Heart right ventricle (tissue), 16 donors: Measurements from ENCODE around the gene CBLB. TPM values are rescaled to one million over a fixed set of nuclear protein-coding genes. Genes with fewer than 3 reads are reported as not detected.
A peak's percentile ranks its signal among the peaks of the same experiment; 100 is the strongest.

Experiments
- ATAC-seq, 8 donors: fragments of 200-7000 bp; cut with Tn5 transposase; one replicate each; pipeline ENCODE4 v1.9.1; 2020; ENCODE audit warnings: mild to moderate bottlenecking in 8 of 8, moderate library complexity in 8 of 8, moderate number of reproducible peaks in 1 of 8
- DNase-seq, 2 donors: peaks; one replicate each; pipeline ENCODE4 v3.0.0-alpha.2; 2020
- H3K27ac ChIP-seq, 10 donors: fragments of 200-600 bp; sonication (generic) in 2 of 10; one replicate each; pipeline versions ENCODE4 v1.5.0 to v1.8.0; 2020 to 2022; ENCODE audit warnings: mild to moderate bottlenecking in 3 of 10
- H3K27me3 ChIP-seq, 7 donors: fragments of 200-600 bp; one replicate each; pipeline ENCODE4 v1.8.0; 2021 to 2022; ENCODE audit warnings: mild to moderate bottlenecking in 2 of 7
- H3K36me3 ChIP-seq, 9 donors: fragments of 200-600 bp; sonication (generic) in 1 of 9; one replicate each; pipeline versions ENCODE4 v1.5.0 to v1.8.0; 2020 to 2022; ENCODE audit warnings: mild to moderate bottlenecking in 2 of 9
- H3K4me1 ChIP-seq, 9 donors: fragments of 200-600 bp; sonication (generic) in 1 of 9; one replicate each; pipeline versions ENCODE4 v1.5.0 to v1.8.0; 2020 to 2022; ENCODE audit warnings: mild to moderate bottlenecking in 4 of 9
- H3K4me3 ChIP-seq, 10 donors: fragments of 200-600 bp; sonication (generic) in 2 of 10; one replicate each; pipeline versions ENCODE4 v1.5.0 to v1.8.0; 2020 to 2022; ENCODE audit warnings: mild to moderate bottlenecking in 7 of 10, moderate library complexity in 2 of 10
- H3K9me3 ChIP-seq, 11 donors: fragments of 200-600 bp in 10 of 11; sonication (generic) in 2 of 11; one replicate each; pipeline versions ENCODE4 v1.5.0 to v1.8.0; 2013 to 2022; ENCODE audit warnings: mild to moderate bottlenecking in 2 of 11, control low read depth in 1 of 11, moderate library complexity in 1 of 11
- WGBS, 2 donors: extraction: QIAGEN DNeasy Blood & Tissue Kit; methylation state at CpG; one replicate each; pipeline ENCODE4 v1.1.7; 2013; ENCODE audit warnings: inconsistent platforms in 1 of 2; 5-methylcytosine and 5-hydroxymethylcytosine counted together
- intact Hi-C, 10 donors: fragments of 100-400 bp; cut with DNase I; formaldehyde crosslinking; loops; one replicate each; pipeline versions ENCODE4 v1.11.1 to v1.14.2; 2022
- polyA plus RNA-seq, 2 donors: library from polyadenylated mRNA; stranded (reverse); fragments of 200-250 nt; gene quantifications; one replicate each; pipeline ENCODE4 v1.2.3, GENCODE V29; 2013
- total RNA-seq, 10 donors: library from RNA; stranded (reverse); fragmentation: NEBNext Ultra II Directional in 3 of 10; extraction: Animal tissue kit (Norgen Biotek cat#: 25700) in 3 of 10; gene quantifications; one replicate each; pipeline versions ENCODE4 v1.2.1 to v1.2.4, GENCODE V29; 2021 to 2023
- TF ChIP-seq, protein P1 (sequence below), 9 donors: fragments of 200-600 bp; sonication (generic) in 2 of 9; IDR thresholded peaks; one replicate each; pipeline versions ENCODE4 v1.5.0 to v1.8.0; 2021 to 2022; ENCODE audit warnings: antibody characterized with exemption in 9 of 9, mild to moderate bottlenecking in 5 of 9, moderate library complexity in 1 of 9
- donor health status: Arrhythmogenic right ventricular cardiomyopathy.
- donor health status: ischemic (EF 13 %, LVEDD 7.1; RV severe dilation, severe dysfunction).
- donor health status: healthy with polysubstance abuse.
- donor health status: DM: no; HTN: yes; CAD: no.
- donor health status: DM: no; HTN: no; CAD: no.
- donor health status: ischemic (EF 25% LVEDD 6.9; RV normal size, moderate dysfunction).
- donor health status: ischemic (EF 25% LVEDD 5.7; RV mildly dilated, moderate dysfunction).
- donor health status: healthy.
- donor health status: DM: yes; HTN: yes; CAD: no.
- donor health status: Ischemic cardiomyopathy.
- donor health status: ischemic (EF 35%, LVEDD 5.7; RV mildly dilated, moderate dysfunction).
- donor health status: nonischemic (EF 11% LVEDD 7.7; RV severe dilation, severe dysfunction).
- donor health status: DM: yes; HTN: yes; CAD: no.
- donor health status: PGD.
- donor health status: ischemic (EF 29% LVEDD 5.4; RV normal size, mild dysfunction).
- donor health status: nonischemic (EF 23%, LVEDD 6.1; RV moderate dilation, normal function).

Gene CBLB
- total and polyA plus RNA-seq, 12 donors: 14.2 to 72.7 (median 46.0) TPM

DNA sequence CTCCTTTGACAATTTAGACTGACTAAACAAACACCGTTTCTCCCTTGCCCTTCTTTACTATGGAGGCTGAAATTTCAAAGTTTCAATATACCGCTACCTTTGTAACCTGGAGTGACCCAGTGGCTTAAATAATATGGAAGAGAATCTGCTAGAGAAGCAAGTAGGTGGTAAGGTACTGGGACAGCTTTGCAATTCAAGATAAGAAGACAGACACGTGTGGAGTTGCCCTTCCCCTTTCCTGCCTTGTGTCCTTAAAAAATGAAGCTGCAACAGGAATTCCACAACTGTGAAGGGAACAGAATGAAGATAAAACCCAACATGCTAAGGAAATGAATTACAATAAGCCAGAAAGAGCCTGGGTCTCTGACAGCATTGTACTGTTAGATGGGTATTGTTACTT is 26.4 kb downstream of the CBLB start:
- WGBS, 2 donors: 66 to 71% methylated on average over 3 of the region's 3 CpGs
- intact Hi-C loops: no loop called here

DNA sequence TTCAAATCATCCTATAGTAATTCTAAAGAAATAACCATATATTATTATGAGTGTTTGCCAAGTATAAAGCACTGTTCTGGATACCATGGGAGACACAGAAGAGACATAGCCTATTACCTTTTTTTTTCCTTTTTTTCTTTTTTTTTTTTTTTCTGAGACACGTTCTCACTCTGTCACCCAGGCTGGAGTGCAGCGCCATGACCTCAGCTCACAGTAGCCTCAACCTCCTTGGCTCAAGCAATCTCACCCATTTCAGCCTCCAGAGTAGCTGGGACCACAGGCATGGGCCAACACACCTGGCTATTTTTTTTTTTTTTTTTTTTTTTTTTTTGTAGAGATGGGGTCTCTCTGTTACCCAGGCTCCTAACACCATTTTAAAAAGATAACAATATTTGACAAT is 30.9 kb downstream of the CBLB start:
- H3K27me3 ChIP-seq: no peaks in the 10 kb centered on the region
- WGBS, 2 donors: 69 to 75% methylated on average over 2 of the region's 2 CpGs
- peaks cover 0 to 52% (median 0%) of the 10 kb centered on the region in 9 donors for H3K36me3 ChIP-seq
- intact Hi-C loops: no loop called here
- no peak overlapping the region for H3K4me3 ChIP-seq
- no peaks in the 10 kb centered on the region for H3K9me3 ChIP-seq
- TF ChIP-seq, protein P1, sequence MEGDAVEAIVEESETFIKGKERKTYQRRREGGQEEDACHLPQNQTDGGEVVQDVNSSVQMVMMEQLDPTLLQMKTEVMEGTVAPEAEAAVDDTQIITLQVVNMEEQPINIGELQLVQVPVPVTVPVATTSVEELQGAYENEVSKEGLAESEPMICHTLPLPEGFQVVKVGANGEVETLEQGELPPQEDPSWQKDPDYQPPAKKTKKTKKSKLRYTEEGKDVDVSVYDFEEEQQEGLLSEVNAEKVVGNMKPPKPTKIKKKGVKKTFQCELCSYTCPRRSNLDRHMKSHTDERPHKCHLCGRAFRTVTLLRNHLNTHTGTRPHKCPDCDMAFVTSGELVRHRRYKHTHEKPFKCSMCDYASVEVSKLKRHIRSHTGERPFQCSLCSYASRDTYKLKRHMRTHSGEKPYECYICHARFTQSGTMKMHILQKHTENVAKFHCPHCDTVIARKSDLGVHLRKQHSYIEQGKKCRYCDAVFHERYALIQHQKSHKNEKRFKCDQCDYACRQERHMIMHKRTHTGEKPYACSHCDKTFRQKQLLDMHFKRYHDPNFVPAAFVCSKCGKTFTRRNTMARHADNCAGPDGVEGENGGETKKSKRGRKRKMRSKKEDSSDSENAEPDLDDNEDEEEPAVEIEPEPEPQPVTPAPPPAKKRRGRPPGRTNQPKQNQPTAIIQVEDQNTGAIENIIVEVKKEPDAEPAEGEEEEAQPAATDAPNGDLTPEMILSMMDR (IDR thresholded peaks at IDR 0.05): no peak
- peaks cover 2 to 63% (median 36%) of the 10 kb centered on the region in 9 donors for H3K4me1 ChIP-seq
- peak overlapping the region in 7 of 10 donors; percentile 17 to 77 (median 66) for H3K27ac ChIP-seq
- DNase-seq (no peak), ATAC-seq (peak in 4 of 8 donors; percentile 13 to 30 (median 19))

More for the DNA sequence above, 26.4 kb downstream of the CBLB start:
- Histone ChIP-seq H3K27ac (peak overlapping the region in 5 of 10 donors; percentile 2 to 69 (median 26)), H3K4me3 (no peak overlapping the region), H3K9me3 (no peaks in the 10 kb centered on the region), H3K36me3 (peaks cover 0 to 41% (median 0%) of the 10 kb centered on the region in 9 donors), H3K4me1 (peaks cover 4 to 69% (median 55%) of the 10 kb centered on the region in 9 donors), H3K27me3 (no peaks in the 10 kb centered on the region)
- DNase-seq: no peak
- ATAC-seq: no peak
- TF ChIP-seq, protein P1 (IDR thresholded peaks at IDR 0.05): no peak

GRCh38 chr3:105837143-105837740 is 31.6 kb downstream of the CBLB start:
- peak in 6 of 8 donors; percentile 8 to 34 (median 18) for ATAC-seq
- Histone ChIP-seq H3K9me3 (no peaks in the 10 kb centered on the region), H3K4me3 (peak overlapping the region in 1 of 10 donors; percentile 15), H3K27ac (peak overlapping the region in 8 of 10 donors; percentile 16 to 77 (median 64)), H3K27me3 (no peaks in the 10 kb centered on the region), H3K4me1 (peaks cover 0 to 63% (median 43%) of the 10 kb centered on the region in 9 donors), H3K36me3 (peaks cover 0 to 49% (median 0%) of the 10 kb centered on the region in 9 donors)
- 61 to 72% methylated on average over 5 of the region's 5 CpGs for WGBS, 2 donors
- intact Hi-C loops: no loop called here
- TF ChIP-seq, protein P1 (IDR thresholded peaks at IDR 0.05): no peak
- no peak for DNase-seq

- peak overlapping the region in 1 of 10 donors; percentile 15 for H3K4me3 ChIP-seq
Observed at GRCh38 chr3:105836533-105836932, 32.3 kb downstream of the CBLB start.

More at GRCh38 chr3:105836533-105836932, 32.3 kb downstream of the CBLB start:
- Histone ChIP-seq H3K27ac (peak overlapping the region in 8 of 10 donors; percentile 16 to 77 (median 64)), H3K4me1 (peaks cover 0 to 67% (median 50%) of the 10 kb centered on the region in 9 donors), H3K27me3 (no peaks in the 10 kb centered on the region), H3K9me3 (no peaks in the 10 kb centered on the region), H3K36me3 (peaks cover 0 to 42% (median 0%) of the 10 kb centered on the region in 9 donors)
- ATAC-seq (peak in 7 of 8 donors; percentile 43 to 74 (median 71)), DNase-seq (peak in 1 of 2 donors; percentile 12)
- WGBS, 2 donors: 64 to 71% methylated on average over 5 of the region's 5 CpGs
- TF ChIP-seq, protein P1 (IDR thresholded peaks at IDR 0.05): no peak
- intact Hi-C loops: no loop called here
